ENCODE results near the gene CYP4Z1. TPM values are rescaled to one million over a fixed set of nuclear protein-coding genes. Genes with fewer than 3 reads are reported as not detected.
A peak's percentile ranks its signal among the peaks of the same experiment; 100 is the strongest.
"Not testable (repeated sequence)": the region's sequence is repeated elsewhere in the genome, so short reads cannot be mapped to it uniquely, and the experiment has no call there.

Gene CYP4Z1
- total and polyA plus RNA-seq, 9 of the 15 experiments (the other 6 are each of a cell fraction or from before 2014, with no cell fraction given): not detected

DNA sequence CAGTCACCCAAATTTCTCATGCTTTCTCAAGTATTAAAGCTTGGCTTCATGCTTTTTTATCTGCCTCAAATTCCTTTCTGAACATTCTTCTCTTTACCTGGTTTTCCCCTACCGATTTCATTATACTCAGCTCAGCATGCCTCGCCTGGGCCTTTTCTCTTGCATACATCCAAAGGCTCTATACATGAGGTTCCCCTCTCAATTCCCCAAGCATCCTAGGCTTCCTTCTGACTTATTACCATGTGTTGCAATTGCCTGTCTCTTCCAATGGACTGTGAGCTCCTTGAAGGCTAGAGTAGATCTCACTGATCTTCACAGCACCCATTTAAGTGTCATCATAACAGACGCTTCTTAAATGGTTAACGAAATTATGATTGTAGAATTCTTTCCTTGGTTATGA is 46.1 kb downstream of the CYP4Z1 start (continued):
- TF ChIP-seq, protein P1, sequence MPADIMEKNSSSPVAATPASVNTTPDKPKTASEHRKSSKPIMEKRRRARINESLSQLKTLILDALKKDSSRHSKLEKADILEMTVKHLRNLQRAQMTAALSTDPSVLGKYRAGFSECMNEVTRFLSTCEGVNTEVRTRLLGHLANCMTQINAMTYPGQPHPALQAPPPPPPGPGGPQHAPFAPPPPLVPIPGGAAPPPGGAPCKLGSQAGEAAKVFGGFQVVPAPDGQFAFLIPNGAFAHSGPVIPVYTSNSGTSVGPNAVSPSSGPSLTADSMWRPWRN (IDR thresholded peaks at IDR 0.05; ENCODE audit: low read depth): no peak
- TF ChIP-seq ZNF436 (CRISPR knock-in tag; IDR thresholded peaks at IDR 0.05): no peak

DNA sequence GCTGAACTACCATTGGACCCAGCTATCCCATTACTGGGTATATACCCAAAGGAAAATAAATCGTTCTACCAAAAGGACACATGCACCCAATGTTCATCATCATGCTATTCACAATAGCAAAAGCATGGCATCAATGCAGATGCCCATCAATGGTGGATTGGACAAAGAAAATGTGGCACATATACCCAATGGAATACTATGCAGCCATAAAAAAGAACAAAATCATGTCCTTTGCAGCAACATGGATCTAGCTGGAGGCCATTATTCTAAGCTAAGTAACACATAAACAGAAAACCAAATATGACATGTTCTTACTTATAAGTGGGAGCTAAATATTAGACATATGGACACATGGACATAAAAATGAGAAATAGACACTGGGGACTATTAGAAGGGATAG is 54.0 kb downstream of the CYP4Z1 start:
- H3K9me3 ChIP-seq (replicated peaks; ENCODE audit: control insufficient read depth, insufficient read depth, low read depth, low read length); H3K4me1 ChIP-seq (replicated peaks in 1 of 2; ENCODE audit: control insufficient read depth in 2 of 2, insufficient read depth in 2 of 2, low read length in 2 of 2); ATAC-seq; H3K27ac ChIP-seq (ENCODE audit: extremely low read depth, low read depth, low read length); H4K20me1 ChIP-seq (replicated peaks; ENCODE audit: control insufficient read depth, insufficient read depth, low read length); in situ Hi-C loops (cut with MboI); H3K36me3 ChIP-seq (ENCODE audit: control insufficient read depth, insufficient read depth, low read length); FAIRE-seq; H3K9me1 ChIP-seq (ENCODE audit: control insufficient read depth, insufficient read depth, low read length); H3K27me3 ChIP-seq (ENCODE audit: control insufficient read depth in 2 of 2, insufficient read depth in 2 of 2, low read length in 2 of 2); H3K79me2 ChIP-seq (ENCODE audit: control insufficient read depth, insufficient read depth, low read length); intact Hi-C loops (cut with micrococcal nuclease); H3K4me3 ChIP-seq; BruUV-seq (replicated peaks); CTCF ChIA-PET (ENCODE audit: low intra/inter-chr PET ratio); H3K9ac ChIP-seq (ENCODE audit: insufficient read depth in 1 of 2, low read depth in 2 of 2, low read length in 2 of 2); POLR2A ChIA-PET; H3K4me2 ChIP-seq (ENCODE audit: insufficient read depth, low read length); DNase-seq (ENCODE audit: extremely low read depth in 1 of 4, low spot score in 3 of 4); H2AFZ ChIP-seq (ENCODE audit: low read depth, low read length): not testable (repeated sequence)
- TF ChIP-seq ZNF146 (CRISPR knock-in tag; IDR thresholded peaks at IDR 0.05; ENCODE audit: unreplicated experiment) (peak; percentile 75), RBM25 (IDR thresholded peaks at IDR 0.05; ENCODE audit: low read depth, low read length, severe bottlenecking) (peak; percentile 26)
- WGBS (ENCODE audit: insufficient coverage, low coverage, missing lambda C conversion rate): 0% methylated on average over 1 of the region's 1 CpG

DNA sequence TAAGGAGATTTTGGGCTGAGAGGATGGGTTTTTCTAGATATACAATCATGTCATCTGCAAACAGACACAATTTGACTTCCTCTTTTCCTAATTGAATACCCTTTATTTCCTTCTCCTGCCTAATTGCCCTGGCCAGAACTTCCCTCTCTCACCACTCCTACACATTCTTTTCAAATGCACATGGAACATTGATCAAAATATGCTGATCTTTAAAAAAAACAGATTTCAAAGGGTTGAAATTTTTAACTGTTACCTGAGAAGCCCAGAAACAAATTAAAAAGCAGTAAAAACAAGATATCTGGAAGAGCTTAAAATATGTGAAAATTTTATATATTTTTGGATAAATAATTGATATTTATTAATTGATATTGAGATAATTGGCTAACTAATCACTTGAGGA is 57.8 kb downstream of the CYP4Z1 start:
- DNase-seq (ENCODE audit: extremely low read depth in 1 of 4, low spot score in 3 of 4); intact Hi-C loops (cut with micrococcal nuclease); H3K9me1 ChIP-seq (ENCODE audit: control insufficient read depth, insufficient read depth, low read length); POLR2A ChIA-PET; ATAC-seq; H3K79me2 ChIP-seq (ENCODE audit: control insufficient read depth, insufficient read depth, low read length); H3K9me3 ChIP-seq (replicated peaks; ENCODE audit: control insufficient read depth, insufficient read depth, low read depth, low read length); BruUV-seq (replicated peaks); H3K4me1 ChIP-seq (replicated peaks in 1 of 2; ENCODE audit: control insufficient read depth in 2 of 2, insufficient read depth in 2 of 2, low read length in 2 of 2); H2AFZ ChIP-seq (ENCODE audit: low read depth, low read length); FAIRE-seq; H3K27me3 ChIP-seq (ENCODE audit: control insufficient read depth in 2 of 2, insufficient read depth in 2 of 2, low read length in 2 of 2); CTCF ChIA-PET (ENCODE audit: low intra/inter-chr PET ratio); H3K36me3 ChIP-seq (ENCODE audit: control insufficient read depth, insufficient read depth, low read length); H3K4me2 ChIP-seq (ENCODE audit: insufficient read depth, low read length); H3K27ac ChIP-seq (ENCODE audit: extremely low read depth, low read depth, low read length); H3K9ac ChIP-seq (ENCODE audit: insufficient read depth in 1 of 2, low read depth in 2 of 2, low read length in 2 of 2); in situ Hi-C loops (cut with MboI); H4K20me1 ChIP-seq (replicated peaks; ENCODE audit: control insufficient read depth, insufficient read depth, low read length); H3K4me3 ChIP-seq: not testable (repeated sequence)
- peak; percentile 60; the same call in 1 of the 2 replicates for TF ChIP-seq C11orf30 (IDR thresholded peaks at IDR 0.05; ENCODE audit: low read depth)
- TF ChIP-seq ZNF316 (IDR thresholded peaks at IDR 0.05): peak; percentile 75
- TF ChIP-seq SPI1 (IDR thresholded peaks at IDR 0.05; ENCODE audit: borderline replicate concordance, low read depth, low read length): 0 out of 2 replicates have a peak, but pooled peaks have one; percentile 18
